Natural killer cell (primary cell): ENCODE measurements around the gene PHTF1. TPM values are rescaled to one million over a fixed set of nuclear protein-coding genes. Genes with fewer than 3 reads are reported as not detected.

Source experiments
- ATAC-seq, 3 donors: fragments of 150-1000 bp in 2 of 3; fragments of 200-7000 bp in 1 of 3; cut with Tn5 transposase; 1 replicate in 1 of 3; 2 replicates in 2 of 3; pipeline ENCODE4 v1.10.0; 2021; ENCODE audit warnings: mild to moderate bottlenecking in 2 of 3, moderate library complexity in 2 of 3
- DNase-seq, 2 donors: peaks; one replicate each; pipeline versions ENCODE4 v3.0.0 to v3.0.0-alpha.2; 2013 to 2021; ENCODE audit warnings: mixed read lengths in 1 of 2
- H3K27ac ChIP-seq: one replicate; pipeline ENCODE4 v1.5.1; 2013; ENCODE audit warnings: mild to moderate bottlenecking, low read length
- H3K27me3 ChIP-seq: one replicate; pipeline ENCODE4 v1.6.1; 2013; ENCODE audit warnings: low read length; ENCODE audit not compliant: control insufficient read depth, insufficient read depth
- H3K36me3 ChIP-seq: one replicate; pipeline ENCODE4 v1.6.1; 2013; ENCODE audit warnings: low read length; ENCODE audit not compliant: control insufficient read depth, insufficient read depth
- H3K4me1 ChIP-seq: one replicate; pipeline ENCODE4 v1.6.1; 2013; ENCODE audit warnings: low read length; ENCODE audit not compliant: control insufficient read depth, insufficient read depth
- H3K4me3 ChIP-seq: one replicate; pipeline ENCODE4 v1.5.1; 2013; ENCODE audit warnings: low read length
- H3K9me3 ChIP-seq: one replicate; pipeline ENCODE4 v1.6.1; 2013; ENCODE audit warnings: low read length; ENCODE audit not compliant: control insufficient read depth, insufficient read depth
- H3K27ac Mint-ChIP-seq, 2 donors: one replicate each; pipeline ENCODE4 v1.8.0; 2022; ENCODE audit warnings: mild to moderate bottlenecking in 2 of 2, mixed read lengths in 2 of 2, moderate library complexity in 1 of 2
- H3K27me3 Mint-ChIP-seq, 2 donors: one replicate each; pipeline ENCODE4 v1.8.0; 2022; ENCODE audit warnings: low read depth in 2 of 2, mixed read lengths in 2 of 2
- H3K36me3 Mint-ChIP-seq: one replicate; pipeline ENCODE4 v1.8.0; 2022; ENCODE audit warnings: mixed read lengths
- H3K4me1 Mint-ChIP-seq, 2 donors: one replicate each; pipeline ENCODE4 v1.8.0; 2022; ENCODE audit warnings: mixed read lengths in 2 of 2
- H3K4me3 Mint-ChIP-seq: one replicate; pipeline ENCODE4 v1.8.0; 2022; ENCODE audit warnings: mild to moderate bottlenecking, moderate library complexity, mixed read lengths
- H3K9me3 Mint-ChIP-seq, 2 donors: one replicate each; pipeline ENCODE4 v1.8.0; 2022; ENCODE audit warnings: mixed read lengths in 2 of 2
- WGBS: methylation state at CpG from one replicate; pipeline ENCODE4 v1.1.7; 2013; ENCODE audit warnings: missing lambda C conversion rate; ENCODE audit not compliant: insufficient coverage; 5-methylcytosine and 5-hydroxymethylcytosine counted together
- intact Hi-C: fragments of 100-400 bp; cut with micrococcal nuclease; formaldehyde crosslinking; loops from one replicate; pipeline ENCODE4 v1.14.2; 2022
- total RNA-seq, 4 donors: library from RNA; stranded (reverse); fragments of 120-200 nt in 1 of 4; gene quantifications; one replicate each; pipeline versions ENCODE4 v1.2.3 to v1.2.4, GENCODE V29; 2013 to 2022
- TF ChIP-seq, protein P1 (sequence below): fragments of 200-600 bp; IDR thresholded peaks from one replicate; pipeline ENCODE4 v1.8.0; 2022; ENCODE audit warnings: antibody characterized with exemption

Gene PHTF1
- total RNA-seq, 3 donors from 2014 or later (not counting 1 experiment from before 2014, with no cell fraction given): 37.1 to 40.7 (median 40.6) TPM

DNA sequence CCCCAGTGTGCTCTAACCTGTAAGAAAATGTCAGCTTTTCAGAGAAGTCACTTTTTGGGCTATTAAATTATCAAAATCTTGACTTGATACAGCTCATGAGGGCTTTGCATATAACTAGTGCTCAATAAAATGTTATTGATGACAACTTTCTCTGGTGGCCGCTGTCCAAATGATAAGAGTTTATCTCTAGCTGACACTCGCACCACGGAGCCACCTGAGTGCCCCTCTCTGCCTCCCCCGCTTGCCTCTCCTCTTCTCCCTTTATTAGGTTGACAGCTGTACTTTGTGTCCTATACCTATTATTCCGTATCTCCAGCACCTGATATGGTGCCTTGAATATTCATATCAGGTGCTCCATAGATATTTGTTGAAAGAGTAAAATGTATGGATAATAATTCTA is 82.8 kb downstream of the PHTF1 start:
- Histone ChIP-seq H3K36me3 (no peaks in the 10 kb centered on the region), H3K4me3 (no peak overlapping the region), H3K4me1 (no peaks in the 10 kb centered on the region), H3K27me3 (no peaks in the 10 kb centered on the region), H3K9me3 (no peaks in the 10 kb centered on the region), H3K27ac (no peak overlapping the region)
- H3K4me3 Mint-ChIP-seq: no peak overlapping the region
- H3K4me1 Mint-ChIP-seq: no peaks in the 10 kb centered on the region
- no peak overlapping the region for H3K27ac Mint-ChIP-seq
- H3K36me3 Mint-ChIP-seq: no peaks in the 10 kb centered on the region
- 99% methylated on average over 4 of the region's 5 CpGs for WGBS
- intact Hi-C loops: loop anchor here (5.0 kb wide), 2 partner anchors 794 to 869 kb away; no protein-coding TSS in a partner anchor
- no peak for DNase-seq
- no peaks in the 10 kb centered on the region for H3K9me3 Mint-ChIP-seq
- ATAC-seq: no peak
- H3K27me3 Mint-ChIP-seq: peaks cover 4 to 16% of the 10 kb centered on the region in 2 donors
- TF ChIP-seq, protein P1, sequence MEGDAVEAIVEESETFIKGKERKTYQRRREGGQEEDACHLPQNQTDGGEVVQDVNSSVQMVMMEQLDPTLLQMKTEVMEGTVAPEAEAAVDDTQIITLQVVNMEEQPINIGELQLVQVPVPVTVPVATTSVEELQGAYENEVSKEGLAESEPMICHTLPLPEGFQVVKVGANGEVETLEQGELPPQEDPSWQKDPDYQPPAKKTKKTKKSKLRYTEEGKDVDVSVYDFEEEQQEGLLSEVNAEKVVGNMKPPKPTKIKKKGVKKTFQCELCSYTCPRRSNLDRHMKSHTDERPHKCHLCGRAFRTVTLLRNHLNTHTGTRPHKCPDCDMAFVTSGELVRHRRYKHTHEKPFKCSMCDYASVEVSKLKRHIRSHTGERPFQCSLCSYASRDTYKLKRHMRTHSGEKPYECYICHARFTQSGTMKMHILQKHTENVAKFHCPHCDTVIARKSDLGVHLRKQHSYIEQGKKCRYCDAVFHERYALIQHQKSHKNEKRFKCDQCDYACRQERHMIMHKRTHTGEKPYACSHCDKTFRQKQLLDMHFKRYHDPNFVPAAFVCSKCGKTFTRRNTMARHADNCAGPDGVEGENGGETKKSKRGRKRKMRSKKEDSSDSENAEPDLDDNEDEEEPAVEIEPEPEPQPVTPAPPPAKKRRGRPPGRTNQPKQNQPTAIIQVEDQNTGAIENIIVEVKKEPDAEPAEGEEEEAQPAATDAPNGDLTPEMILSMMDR: no peak

DNA sequence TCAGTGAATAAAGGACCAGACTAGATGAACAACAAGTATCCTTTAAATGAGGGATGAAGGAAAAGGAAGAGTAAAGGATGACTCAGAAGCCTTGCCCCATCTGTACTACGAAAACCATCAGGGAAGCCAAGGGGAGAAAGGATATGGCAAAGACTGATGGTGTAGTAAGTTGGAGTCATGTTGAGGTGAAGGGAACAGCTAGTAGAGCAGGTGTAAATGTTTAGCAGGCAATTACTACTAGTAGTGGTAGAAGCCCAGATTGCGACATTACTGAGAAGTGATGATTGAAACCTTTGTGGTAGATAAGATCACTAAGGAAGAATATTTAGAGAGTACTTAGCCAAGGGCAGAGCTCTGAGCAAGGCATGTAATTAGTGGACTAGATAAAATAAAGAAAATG is 84.0 kb downstream of the PHTF1 start:
- TF ChIP-seq, protein P1: no peak
- peaks cover 4 to 16% of the 10 kb centered on the region in 2 donors for H3K27me3 Mint-ChIP-seq
- WGBS: 94% methylated on average over 2 of the region's 2 CpGs
- Histone ChIP-seq H3K27me3 (no peaks in the 10 kb centered on the region), H3K9me3 (no peaks in the 10 kb centered on the region), H3K4me1 (no peaks in the 10 kb centered on the region), H3K27ac (no peak overlapping the region), H3K4me3 (no peak overlapping the region), H3K36me3 (no peaks in the 10 kb centered on the region)
- ATAC-seq: no peak
- no peak for DNase-seq
- intact Hi-C loops: loop anchor here (5.0 kb wide), 2 partner anchors 793 to 868 kb away; no protein-coding TSS in a partner anchor
- no peak overlapping the region for H3K27ac Mint-ChIP-seq
- no peaks in the 10 kb centered on the region for H3K4me1 Mint-ChIP-seq
- no peaks in the 10 kb centered on the region for H3K36me3 Mint-ChIP-seq
- H3K9me3 Mint-ChIP-seq: no peaks in the 10 kb centered on the region
- H3K4me3 Mint-ChIP-seq: no peak overlapping the region

DNA sequence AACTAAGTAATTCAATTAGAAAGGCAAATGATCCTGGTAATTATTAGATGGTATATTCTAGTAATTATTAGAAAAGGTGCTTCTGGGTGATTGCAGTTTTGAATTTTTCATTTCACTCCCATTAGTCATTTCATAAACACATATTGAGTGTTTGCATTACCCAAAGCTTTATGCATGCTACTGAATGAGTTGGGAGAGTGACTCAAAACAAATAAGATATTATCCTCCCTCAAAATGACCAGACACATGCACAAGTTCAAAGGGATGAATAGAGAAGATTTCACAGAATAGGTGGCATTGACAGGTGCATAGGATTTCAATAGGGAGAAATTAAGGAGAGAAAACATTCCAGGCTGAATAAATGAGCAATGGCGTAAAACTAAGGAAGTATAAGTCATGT is 84.7 kb downstream of the PHTF1 start:
- Histone ChIP-seq H3K27ac (no peak overlapping the region), H3K4me3 (no peak overlapping the region), H3K4me1 (no peaks in the 10 kb centered on the region), H3K27me3 (no peaks in the 10 kb centered on the region), H3K9me3 (no peaks in the 10 kb centered on the region), H3K36me3 (no peaks in the 10 kb centered on the region)
- DNase-seq (no peak), ATAC-seq (no peak)
- WGBS: 95% methylated on average over 1 of the region's 1 CpG
- H3K27me3 Mint-ChIP-seq: peaks cover 4 to 16% of the 10 kb centered on the region in 2 donors
- H3K27ac Mint-ChIP-seq: no peak overlapping the region
- intact Hi-C loops: no loop called here
- no peaks in the 10 kb centered on the region for H3K9me3 Mint-ChIP-seq
- H3K4me1 Mint-ChIP-seq: no peaks in the 10 kb centered on the region
- no peak overlapping the region for H3K4me3 Mint-ChIP-seq
- TF ChIP-seq, protein P1: no peak
- no peaks in the 10 kb centered on the region for H3K36me3 Mint-ChIP-seq

DNA sequence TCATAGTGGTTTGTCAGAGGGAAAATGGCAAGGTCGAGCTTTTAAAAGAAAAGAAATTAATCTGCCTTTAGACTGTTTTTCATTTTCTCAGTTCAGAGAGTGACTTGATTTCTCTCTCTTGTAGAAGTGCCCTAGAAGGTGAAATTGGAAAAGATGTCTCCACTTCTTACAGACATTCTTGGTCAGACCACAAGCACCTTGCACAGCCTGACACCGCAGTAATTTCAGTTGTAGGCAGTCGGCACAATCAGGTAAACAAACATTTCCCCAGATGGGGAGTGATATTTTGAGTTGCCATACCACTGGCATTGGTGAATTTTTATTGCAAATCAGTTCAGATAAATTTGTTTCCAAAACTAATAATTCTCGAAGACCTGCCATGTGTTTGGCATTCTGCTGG is 86.8 kb downstream of the PHTF1 start:
- DNase-seq (no peak), ATAC-seq (no peak)
- H3K4me1 ChIP-seq: no peaks in the 10 kb centered on the region
- TF ChIP-seq, protein P1: no peak
- no peaks in the 10 kb centered on the region for H3K9me3 ChIP-seq
- 84% methylated on average over 4 of the region's 4 CpGs for WGBS
- intact Hi-C loops: no loop called here
- no peaks in the 10 kb centered on the region for H3K27me3 ChIP-seq
- H3K27me3 Mint-ChIP-seq: peaks cover 8 to 9% of the 10 kb centered on the region in 2 donors
- H3K4me3 Mint-ChIP-seq: no peak overlapping the region
- no peaks in the 10 kb centered on the region for H3K36me3 ChIP-seq
- H3K4me1 Mint-ChIP-seq: no peaks in the 10 kb centered on the region
- no peak overlapping the region for H3K27ac Mint-ChIP-seq
- no peaks in the 10 kb centered on the region for H3K9me3 Mint-ChIP-seq
- no peaks in the 10 kb centered on the region for H3K36me3 Mint-ChIP-seq
- no peak overlapping the region for H3K27ac ChIP-seq
- H3K4me3 ChIP-seq: no peak overlapping the region
